ENCODE data around the gene FAM3D.

The FAM3D gene

GRCh38 chr3:58693940-58694850 is 27.6 kb upstream of the FAM3D start:
- no peak overlapping the region for H3K4me3 ChIP-seq (ENCODE audit: control insufficient read depth, low read depth, low read length)
- no peak for DNase-seq (ENCODE audit: low read depth)
- no peak for TF ChIP-seq CTCF (conservative IDR thresholded peaks at IDR 0.05; ENCODE audit: control insufficient read depth, insufficient read depth, low read depth, low read length)

GRCh38 chr3:58692484-58692883 is 25.9 kb upstream of the FAM3D start:
- no peak overlapping the region for H3K4me3 ChIP-seq (ENCODE audit: control insufficient read depth, low read depth, low read length)
- no peak for TF ChIP-seq CTCF (conservative IDR thresholded peaks at IDR 0.05; ENCODE audit: control insufficient read depth, insufficient read depth, low read depth, low read length)
- no peak for DNase-seq (ENCODE audit: low read depth)

DNA sequence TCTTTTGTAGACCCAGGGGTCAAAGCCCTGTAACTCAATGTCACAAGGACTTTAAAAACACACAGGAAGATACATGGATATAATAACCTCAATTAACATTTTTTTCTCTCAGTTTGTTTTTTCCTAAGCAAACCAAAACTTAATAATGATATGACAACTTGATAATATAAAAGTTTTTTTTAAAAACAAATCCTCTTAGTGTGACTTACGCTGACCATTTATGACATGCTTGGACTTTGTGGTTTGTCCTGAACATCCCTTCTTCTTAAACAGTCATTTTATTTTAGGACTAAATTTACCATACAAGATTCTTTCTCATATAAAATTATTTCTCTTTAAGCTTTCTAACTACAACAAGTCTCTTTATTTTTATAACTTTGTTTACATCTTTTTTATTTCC is 25.4 kb upstream of the FAM3D start:
- no peak overlapping the region for H3K4me3 ChIP-seq (ENCODE audit: control insufficient read depth, low read depth, low read length)
- peak; percentile 50 for DNase-seq (ENCODE audit: low read depth)
- no peak for TF ChIP-seq CTCF (conservative IDR thresholded peaks at IDR 0.05; ENCODE audit: control insufficient read depth, insufficient read depth, low read depth, low read length)

- TF ChIP-seq CTCF (conservative IDR thresholded peaks at IDR 0.05; ENCODE audit: control insufficient read depth, insufficient read depth, low read depth, low read length), result no peak
- no peak overlapping the region for H3K4me3 ChIP-seq (ENCODE audit: control insufficient read depth, low read depth, low read length)
- DNase-seq (ENCODE audit: low read depth), result no peak
These were observed 23.9 kb upstream of the FAM3D start for GRCh38 chr3:58690490-58690889.

DNA sequence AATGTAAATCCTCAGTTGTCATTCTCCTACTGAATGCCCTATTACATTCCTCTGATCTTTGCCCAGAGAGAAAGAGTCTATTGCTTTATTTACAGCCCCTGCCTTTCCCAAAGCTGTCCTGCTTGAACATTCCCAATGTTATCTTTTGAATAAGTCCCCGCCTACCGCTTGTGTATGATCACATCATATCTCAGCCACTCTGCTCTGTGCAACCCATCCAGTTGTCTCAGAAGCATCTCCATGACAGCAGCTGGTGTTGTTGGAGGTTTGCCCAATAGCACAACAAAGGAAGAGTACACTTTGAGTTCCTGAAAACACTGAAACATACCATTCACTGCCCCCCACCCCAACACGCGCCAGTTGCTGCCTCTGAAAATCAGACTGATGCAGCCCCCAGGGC is 22.0 kb upstream of the FAM3D start:
- DNase-seq (ENCODE audit: low read depth), result no peak
- TF ChIP-seq CTCF (conservative IDR thresholded peaks at IDR 0.05; ENCODE audit: control insufficient read depth, insufficient read depth, low read depth, low read length), result no peak
- H3K4me3 ChIP-seq (ENCODE audit: control insufficient read depth, low read depth, low read length), result no peak overlapping the region

DNA sequence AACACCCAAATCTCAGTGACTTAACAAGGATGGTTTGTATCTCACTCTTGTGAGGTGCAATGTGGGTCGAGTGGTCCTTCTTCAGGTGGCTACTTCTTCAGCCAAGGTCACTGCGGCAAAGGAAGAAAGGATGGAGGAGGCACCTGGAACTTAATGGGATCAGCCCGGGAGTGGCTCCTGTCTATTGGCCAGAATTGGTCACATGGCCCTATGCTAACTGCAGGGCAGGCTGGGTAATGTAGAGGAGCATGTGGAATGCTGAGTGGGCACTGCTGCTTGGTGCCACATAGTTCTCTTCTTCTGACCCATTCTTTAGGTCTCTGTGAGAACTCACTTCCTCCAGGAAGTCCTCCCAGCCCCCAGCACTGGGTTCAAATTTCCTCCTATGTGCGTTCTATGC is 20.3 kb upstream of the FAM3D start:
- H3K4me3 ChIP-seq (ENCODE audit: control insufficient read depth, low read depth, low read length), result no peak overlapping the region
- DNase-seq (ENCODE audit: low read depth), result no peak
- TF ChIP-seq CTCF (conservative IDR thresholded peaks at IDR 0.05; ENCODE audit: control insufficient read depth, insufficient read depth, low read depth, low read length), result no peak

Data from fibroblast of mammary gland (primary cell).